CD8-positive, alpha-beta memory T cell (primary cell): ENCODE measurements around the gene PALLD. TPM values are rescaled to one million over a fixed set of nuclear protein-coding genes. Genes with fewer than 3 reads are reported as not detected.

Experiments
- CTCF ChIA-PET: fragments of 350-600 bp; sonication (Branson Sonifier 250); formaldehyde crosslinking; loops from one replicate; lab custom pipeline; 2021; ENCODE audit warnings: antibody characterized with exemption; lab: Charles Lee
- POLR2A ChIA-PET: fragments of 350-600 bp; sonication (Branson Sonifier 250); formaldehyde crosslinking; loops from one replicate; lab custom pipeline; 2021; ENCODE audit warnings: antibody characterized with exemption; lab: Charles Lee
- DNase-seq, 5 donors: peaks; one replicate each; pipeline versions ENCODE4 v3.0.0 to v3.0.0-alpha.2; 2020 to 2022; ENCODE audit warnings: mixed read lengths in 1 of 5
- H3K27ac ChIP-seq: one replicate; pipeline ENCODE4 v1.7.0; 2013; ENCODE audit warnings: low read depth, mild to moderate bottlenecking, low read length, moderate library complexity
- H3K27me3 ChIP-seq: 2 replicates; pipeline ENCODE4 v1.7.0; 2013; ENCODE audit warnings: low read length, mild to moderate bottlenecking; ENCODE audit not compliant: insufficient read depth, poor library complexity, severe bottlenecking
- H3K36me3 ChIP-seq: 2 replicates; pipeline ENCODE4 v1.7.0; 2013; ENCODE audit warnings: mild to moderate bottlenecking, low read length, moderate library complexity; ENCODE audit not compliant: insufficient read depth
- H3K4me1 ChIP-seq: 2 replicates; pipeline ENCODE4 v1.7.0; 2013; ENCODE audit warnings: mild to moderate bottlenecking, low read length, moderate library complexity; ENCODE audit not compliant: insufficient read depth
- H3K4me3 ChIP-seq: 2 replicates; pipeline ENCODE4 v1.7.0; 2013; ENCODE audit warnings: mild to moderate bottlenecking, low read length
- H3K9me3 ChIP-seq: 2 replicates; pipeline ENCODE4 v1.7.0; 2013; ENCODE audit warnings: mild to moderate bottlenecking, low read length
- H3K27ac Mint-ChIP-seq, 8 donors: one replicate each; pipeline ENCODE4 v1.8.0; 2020 to 2021; ENCODE audit warnings: mixed read lengths in 8 of 8, mild to moderate bottlenecking in 6 of 8, inconsistent platforms in 3 of 8, moderate library complexity in 3 of 8
- H3K27me3 Mint-ChIP-seq, 2 donors: one replicate each; pipeline ENCODE4 v1.8.0; 2020 to 2021; ENCODE audit warnings: mixed read lengths in 2 of 2, mild to moderate bottlenecking in 1 of 2, moderate library complexity in 1 of 2
- H3K36me3 Mint-ChIP-seq, 3 donors: one replicate each; pipeline ENCODE4 v1.8.0; 2020 to 2021; ENCODE audit warnings: mixed read lengths in 3 of 3, inconsistent platforms in 1 of 3, mild to moderate bottlenecking in 1 of 3
- H3K4me1 Mint-ChIP-seq, 3 donors: one replicate each; pipeline ENCODE4 v1.8.0; 2020 to 2021; ENCODE audit warnings: mixed read lengths in 3 of 3, inconsistent platforms in 1 of 3, mild to moderate bottlenecking in 1 of 3
- H3K4me3 Mint-ChIP-seq, 7 donors: one replicate each; pipeline ENCODE4 v1.8.0; 2020 to 2021; ENCODE audit warnings: mixed read lengths in 7 of 7, mild to moderate bottlenecking in 6 of 7, moderate library complexity in 4 of 7, inconsistent platforms in 2 of 7
- H3K9me3 Mint-ChIP-seq, 5 donors: one replicate each; pipeline ENCODE4 v1.8.0; 2020 to 2022; ENCODE audit warnings: mixed read lengths in 5 of 5, mild to moderate bottlenecking in 3 of 5, moderate library complexity in 2 of 5, inconsistent platforms in 1 of 5
- polyA plus RNA-seq: library from polyadenylated mRNA; unstranded; fragments of 300-500 nt; fragmentation: Illumina TruSeq; gene quantifications from one replicate; pipeline ENCODE4 v1.2.3, GENCODE V29; 2021
- total RNA-seq, 2 experiments: library from RNA; stranded (reverse); gene quantifications; one replicate each; pipeline ENCODE4 v1.2.3, GENCODE V29; 2021

The PALLD gene
- total and polyA plus RNA-seq, 3 experiments from 2014 or later: 0.35 to 0.97 (median 0.47) TPM

- Histone ChIP-seq H3K9me3 (no peaks in the 10 kb centered on the region), H3K27ac (no peak overlapping the region), H3K4me3 (no peak overlapping the region), H3K27me3 (no peaks in the 10 kb centered on the region), H3K4me1 (no peaks in the 10 kb centered on the region), H3K36me3 (no peaks in the 10 kb centered on the region)
- no peak overlapping the region for H3K27ac Mint-ChIP-seq
- H3K27me3 Mint-ChIP-seq: peaks cover 5 to 8% of the 10 kb centered on the region in 2 donors
- DNase-seq: no peak
- H3K4me3 Mint-ChIP-seq: no peak overlapping the region
- no peaks in the 10 kb centered on the region for H3K4me1 Mint-ChIP-seq
- ChIA-PET POLR2A (no interaction called here), CTCF (no interaction called here)
- H3K9me3 Mint-ChIP-seq: no peaks in the 10 kb centered on the region
- no peaks in the 10 kb centered on the region for H3K36me3 Mint-ChIP-seq
Observed at GRCh38 chr4:168765322-168765721, 268.5 kb downstream of the PALLD start.

- no peak for DNase-seq
- H3K36me3 Mint-ChIP-seq: no peaks in the 10 kb centered on the region
- H3K4me3 Mint-ChIP-seq: no peak overlapping the region
- no peaks in the 10 kb centered on the region for H3K4me1 ChIP-seq
- H3K27me3 ChIP-seq: no peaks in the 10 kb centered on the region
- H3K27ac ChIP-seq: no peak overlapping the region
- ChIA-PET CTCF (no interaction called here), POLR2A (no interaction called here)
- no peaks in the 10 kb centered on the region for H3K4me1 Mint-ChIP-seq
- H3K36me3 ChIP-seq: no peaks in the 10 kb centered on the region
- H3K9me3 Mint-ChIP-seq: no peaks in the 10 kb centered on the region
- H3K4me3 ChIP-seq: no peak overlapping the region
- H3K9me3 ChIP-seq: no peaks in the 10 kb centered on the region
- peaks cover 5 to 8% of the 10 kb centered on the region in 2 donors for H3K27me3 Mint-ChIP-seq
- H3K27ac Mint-ChIP-seq: no peak overlapping the region
Observed at GRCh38 chr4:168765726-168766125, 268.9 kb downstream of the PALLD start.

GRCh38 chr4:168766604-168767316 is 269.9 kb downstream of the PALLD start:
- Histone ChIP-seq H3K4me1 (no peaks in the 10 kb centered on the region), H3K9me3 (no peaks in the 10 kb centered on the region), H3K27ac (no peak overlapping the region), H3K27me3 (no peaks in the 10 kb centered on the region), H3K4me3 (no peak overlapping the region), H3K36me3 (no peaks in the 10 kb centered on the region)
- DNase-seq: no peak
- CTCF ChIA-PET: no interaction called here
- no peaks in the 10 kb centered on the region for H3K9me3 Mint-ChIP-seq
- H3K27ac Mint-ChIP-seq: no peak overlapping the region
- no peaks in the 10 kb centered on the region for H3K4me1 Mint-ChIP-seq
- no peaks in the 10 kb centered on the region for H3K36me3 Mint-ChIP-seq
- no peak overlapping the region for H3K4me3 Mint-ChIP-seq
- POLR2A ChIA-PET: no interaction called here
- peaks cover 5 to 8% of the 10 kb centered on the region in 2 donors for H3K27me3 Mint-ChIP-seq

GRCh38 chr4:168769416-168769815 is 272.6 kb downstream of the PALLD start:
- H3K4me1 Mint-ChIP-seq: no peaks in the 10 kb centered on the region
- no peaks in the 10 kb centered on the region for H3K27me3 ChIP-seq
- no peak overlapping the region for H3K27ac ChIP-seq
- peaks cover 3 to 18% of the 10 kb centered on the region in 2 donors for H3K27me3 Mint-ChIP-seq
- ChIA-PET CTCF (no interaction called here), POLR2A (no interaction called here)
- no peak overlapping the region for H3K4me3 ChIP-seq
- H3K4me1 ChIP-seq: no peaks in the 10 kb centered on the region
- H3K27ac Mint-ChIP-seq: no peak overlapping the region
- H3K9me3 ChIP-seq: no peaks in the 10 kb centered on the region
- no peaks in the 10 kb centered on the region for H3K9me3 Mint-ChIP-seq
- no peak for DNase-seq
- H3K36me3 ChIP-seq: no peaks in the 10 kb centered on the region
- no peaks in the 10 kb centered on the region for H3K36me3 Mint-ChIP-seq
- H3K4me3 Mint-ChIP-seq: no peak overlapping the region

- ChIA-PET CTCF (no interaction called here), POLR2A (no interaction called here)
- no peak overlapping the region for H3K27ac ChIP-seq
- H3K27me3 ChIP-seq: no peaks in the 10 kb centered on the region
- Mint-ChIP-seq H3K36me3 (no peaks in the 10 kb centered on the region), H3K4me3 (no peak overlapping the region), H3K27me3 (peaks cover 5 to 18% of the 10 kb centered on the region in 2 donors), H3K4me1 (no peaks in the 10 kb centered on the region), H3K9me3 (no peaks in the 10 kb centered on the region), H3K27ac (no peak overlapping the region)
- H3K36me3 ChIP-seq: no peaks in the 10 kb centered on the region
- no peak overlapping the region for H3K4me3 ChIP-seq
- H3K4me1 ChIP-seq: no peaks in the 10 kb centered on the region
- DNase-seq: no peak
- no peaks in the 10 kb centered on the region for H3K9me3 ChIP-seq
Observed at GRCh38 chr4:168769837-168770236, 273.0 kb downstream of the PALLD start.

GRCh38 chr4:168771251-168771650 is 274.4 kb downstream of the PALLD start:
- Mint-ChIP-seq H3K36me3 (no peaks in the 10 kb centered on the region), H3K9me3 (peaks cover 0 to 7% (median 4%) of the 10 kb centered on the region in 5 donors), H3K4me3 (no peak overlapping the region), H3K27ac (no peak overlapping the region), H3K27me3 (peaks cover 2 to 18% of the 10 kb centered on the region in 2 donors), H3K4me1 (no peaks in the 10 kb centered on the region)
- H3K27ac ChIP-seq: no peak overlapping the region
- H3K9me3 ChIP-seq: no peaks in the 10 kb centered on the region
- no peaks in the 10 kb centered on the region for H3K4me1 ChIP-seq
- ChIA-PET POLR2A (no interaction called here), CTCF (no interaction called here)
- no peaks in the 10 kb centered on the region for H3K27me3 ChIP-seq
- no peak overlapping the region for H3K4me3 ChIP-seq
- no peaks in the 10 kb centered on the region for H3K36me3 ChIP-seq
- no peak for DNase-seq

GRCh38 chr4:168773388-168774195 is 276.7 kb downstream of the PALLD start:
- no peak overlapping the region for H3K27ac Mint-ChIP-seq
- H3K4me1 Mint-ChIP-seq: no peaks in the 10 kb centered on the region
- H3K9me3 Mint-ChIP-seq: peaks cover 0 to 9% (median 7%) of the 10 kb centered on the region in 5 donors
- Histone ChIP-seq H3K27me3 (no peaks in the 10 kb centered on the region), H3K27ac (no peak overlapping the region), H3K9me3 (no peaks in the 10 kb centered on the region), H3K36me3 (no peaks in the 10 kb centered on the region), H3K4me1 (no peaks in the 10 kb centered on the region), H3K4me3 (no peak overlapping the region)
- H3K27me3 Mint-ChIP-seq: peaks cover 8 to 16% of the 10 kb centered on the region in 2 donors
- DNase-seq: no peak
- H3K4me3 Mint-ChIP-seq: no peak overlapping the region
- POLR2A ChIA-PET: no interaction called here
- CTCF ChIA-PET: interaction anchor here (1.1 kb wide), 1 partner anchor 10 kb away, joined by 3 read pairs; no protein-coding TSS in a partner anchor
- no peaks in the 10 kb centered on the region for H3K36me3 Mint-ChIP-seq

- H3K4me3 Mint-ChIP-seq: no peak overlapping the region
- POLR2A ChIA-PET: no interaction called here
- no peaks in the 10 kb centered on the region for H3K4me1 ChIP-seq
Observed at GRCh38 chr4:168776382-168776781, 279.5 kb downstream of the PALLD start.

More at GRCh38 chr4:168776382-168776781, 279.5 kb downstream of the PALLD start:
- Histone ChIP-seq H3K9me3 (no peaks in the 10 kb centered on the region), H3K27ac (no peak overlapping the region), H3K36me3 (no peaks in the 10 kb centered on the region), H3K27me3 (no peaks in the 10 kb centered on the region), H3K4me3 (no peak overlapping the region)
- no peak for DNase-seq
- Mint-ChIP-seq H3K4me1 (no peaks in the 10 kb centered on the region), H3K27me3 (peaks cover 13 to 29% of the 10 kb centered on the region in 2 donors), H3K27ac (no peak overlapping the region), H3K36me3 (no peaks in the 10 kb centered on the region), H3K9me3 (peaks cover 0 to 9% (median 7%) of the 10 kb centered on the region in 5 donors)
- CTCF ChIA-PET: no interaction called here
